Measurements from ENCODE around the gene SIGLEC11. TPM values are rescaled to one million over a fixed set of nuclear protein-coding genes. Genes with fewer than 3 reads are reported as not detected.

The SIGLEC11 gene
- total and polyA plus RNA-seq, 2 donors (not counting 3 experiments of a cell fraction or from before 2014, with no cell fraction given): not detected

DNA sequence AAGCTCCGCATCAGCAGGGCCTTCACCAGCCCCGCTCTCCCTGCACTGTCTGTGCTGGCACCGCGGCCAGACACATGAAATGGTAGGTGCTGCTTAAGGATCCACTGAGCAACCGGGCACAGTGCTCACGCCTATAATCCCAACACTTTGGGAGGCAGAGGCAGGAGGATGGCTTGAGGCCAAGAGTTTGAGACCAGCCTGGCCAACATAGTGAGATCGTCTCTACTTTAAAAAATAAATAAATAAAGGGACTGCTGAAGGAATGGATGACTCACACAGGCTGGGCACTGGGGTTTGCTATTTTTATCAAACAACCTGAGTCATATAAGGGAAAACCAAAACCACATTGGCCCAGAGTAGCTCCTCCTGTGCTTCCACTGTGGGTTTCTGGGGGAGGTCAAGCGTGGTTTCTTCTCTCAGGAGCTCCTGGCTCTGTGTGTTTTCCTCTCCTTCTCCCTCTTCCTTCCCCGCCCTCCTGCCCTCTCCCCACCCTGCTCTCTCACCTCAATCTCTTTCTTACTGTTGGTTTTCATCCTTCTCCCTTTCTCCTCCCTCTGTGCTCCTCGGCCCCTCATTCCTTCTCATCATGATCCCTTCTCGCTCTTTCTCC, 42.9 kb upstream of the SIGLEC11 start:
- H3K4me1 ChIP-seq (ENCODE audit: control insufficient read depth, extremely low read depth, insufficient read depth, low read length): peaks cover 8% of the 10 kb centered on the region
- DNase-seq (ENCODE audit: low read depth, low spot score) (peak; percentile 66), FAIRE-seq (peak; percentile 99)
- no peaks in the 10 kb centered on the region for H3K27me3 ChIP-seq (ENCODE audit: control insufficient read depth in 2 of 2, insufficient read depth in 2 of 2, low read length in 2 of 2)
- ChIA-PET CTCF (interaction anchor here (0.9 to 1.3 kb wide), 2 partner anchors 17 to 22 kb away, joined by 3 to 4 read pairs; partner anchors contain the start of genes VRK3 and ZNF473), POLR2A (no interaction called here)
- dilution Hi-C loops (cut with MboI; ENCODE audit: extremely low pct_ligation_motif_present, low sequenced_read_pairs): no loop called here
- no peaks in the 10 kb centered on the region for H3K79me2 ChIP-seq (ENCODE audit: control insufficient read depth, insufficient read depth, low read length)
- TF ChIP-seq JUN (IDR thresholded peaks at IDR 0.05; ENCODE audit: borderline replicate concordance, insufficient read depth, insufficient read length, low read depth) (peak; percentile 66), FOS (IDR thresholded peaks at IDR 0.05; ENCODE audit: borderline replicate concordance, insufficient read depth, low read length) (peak; percentile 89), POLR2A (IDR thresholded peaks at IDR 0.05; ENCODE audit: low read depth, low read length) (no peak), POLR2AphosphoS5 (IDR thresholded peaks at IDR 0.05; ENCODE audit: insufficient read depth, low read depth, low read length) (peak; percentile 52)
- TF ChIP-seq, protein P1, sequence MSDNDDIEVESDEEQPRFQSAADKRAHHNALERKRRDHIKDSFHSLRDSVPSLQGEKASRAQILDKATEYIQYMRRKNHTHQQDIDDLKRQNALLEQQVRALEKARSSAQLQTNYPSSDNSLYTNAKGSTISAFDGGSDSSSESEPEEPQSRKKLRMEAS (IDR thresholded peaks at IDR 0.05; ENCODE audit: insufficient read depth, insufficient read length): no peak
- H2AFZ ChIP-seq (ENCODE audit: low read depth, low read length): no peak overlapping the region
- no peaks in the 10 kb centered on the region for H4K20me1 ChIP-seq (replicated peaks; ENCODE audit: control insufficient read depth, extremely low read depth, insufficient read depth, low read length)
- peak overlapping the region; percentile 50 for H3K27ac ChIP-seq (ENCODE audit: insufficient read depth, low read depth, low read length)
- no peaks in the 10 kb centered on the region for H3K9me1 ChIP-seq (replicated peaks; ENCODE audit: control insufficient read depth, extremely low read depth, insufficient read depth, low read length)
- no TSS peak for BruUV-seq (replicated peaks)
- H3K36me3 ChIP-seq (ENCODE audit: control insufficient read depth in 2 of 2, extremely low read depth in 1 of 2, insufficient read depth in 2 of 2, low read length in 2 of 2): peaks cover 4 to 66% of the 10 kb centered on the region in 2 experiments
- H3K9ac ChIP-seq (replicated peaks; ENCODE audit: extremely low read depth, insufficient read depth, low read length): no peak overlapping the region
- intact Hi-C loops (cut with micrococcal nuclease): no loop called here
- H3K4me3 ChIP-seq (replicated peaks in 1 of 3; ENCODE audit: insufficient read depth in 1 of 3, low read depth in 1 of 3, low read length in 3 of 3): no peak overlapping the region
- H3K9me3 ChIP-seq (replicated peaks; ENCODE audit: control insufficient read depth, insufficient read depth, low read length): no peaks in the 10 kb centered on the region
- H3K4me2 ChIP-seq (ENCODE audit: insufficient read depth, low read length): peak overlapping the region; percentile 28

DNA sequence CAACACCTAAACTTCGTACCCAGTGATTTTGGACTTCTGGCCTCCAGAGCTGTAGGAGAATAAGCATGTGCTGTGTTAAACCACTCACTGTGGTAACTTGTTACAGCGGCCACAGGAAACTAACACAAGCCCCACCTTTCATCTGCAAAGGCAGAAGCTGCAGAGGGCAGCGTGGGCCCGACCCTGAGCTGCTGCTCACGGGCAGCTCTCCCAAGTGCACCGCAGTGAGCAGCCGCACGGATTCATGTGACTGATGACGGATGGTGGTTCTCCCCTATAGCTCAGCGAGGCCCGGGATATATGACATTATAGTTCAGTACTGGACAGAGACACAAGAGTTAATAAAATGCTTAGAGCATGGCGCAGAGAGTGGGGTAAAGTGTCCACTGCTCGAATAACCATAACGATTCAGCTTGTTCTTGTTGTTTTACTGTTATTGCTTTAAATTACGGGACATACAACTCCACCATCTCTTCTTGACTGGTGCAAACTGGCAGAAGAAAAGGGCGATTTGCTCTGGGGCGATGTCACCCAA, 42.3 kb upstream of the SIGLEC11 start:
- H3K4me2 ChIP-seq (ENCODE audit: insufficient read depth, low read length): no peak overlapping the region
- H3K4me1 ChIP-seq (ENCODE audit: control insufficient read depth, extremely low read depth, insufficient read depth, low read length): peaks cover 8% of the 10 kb centered on the region
- dilution Hi-C loops (cut with MboI; ENCODE audit: extremely low pct_ligation_motif_present, low sequenced_read_pairs) (no loop called here), intact Hi-C loops (cut with micrococcal nuclease) (no loop called here)
- no peaks in the 10 kb centered on the region for H4K20me1 ChIP-seq (replicated peaks; ENCODE audit: control insufficient read depth, extremely low read depth, insufficient read depth, low read length)
- no peaks in the 10 kb centered on the region for H3K9me1 ChIP-seq (replicated peaks; ENCODE audit: control insufficient read depth, extremely low read depth, insufficient read depth, low read length)
- DNase-seq (ENCODE audit: low read depth, low spot score) (no peak), FAIRE-seq (no peak)
- no peak overlapping the region for H3K4me3 ChIP-seq (replicated peaks in 1 of 3; ENCODE audit: insufficient read depth in 1 of 3, low read depth in 1 of 3, low read length in 3 of 3)
- H3K9ac ChIP-seq (replicated peaks; ENCODE audit: extremely low read depth, insufficient read depth, low read length): no peak overlapping the region
- no peaks in the 10 kb centered on the region for H3K27me3 ChIP-seq (ENCODE audit: control insufficient read depth in 2 of 2, insufficient read depth in 2 of 2, low read length in 2 of 2)
- peaks cover 4 to 65% of the 10 kb centered on the region in 2 experiments for H3K36me3 ChIP-seq (ENCODE audit: control insufficient read depth in 2 of 2, extremely low read depth in 1 of 2, insufficient read depth in 2 of 2, low read length in 2 of 2)
- H3K27ac ChIP-seq (ENCODE audit: insufficient read depth, low read depth, low read length): no peak overlapping the region
- no peaks in the 10 kb centered on the region for H3K9me3 ChIP-seq (replicated peaks; ENCODE audit: control insufficient read depth, insufficient read depth, low read length)
- no peak overlapping the region for H2AFZ ChIP-seq (ENCODE audit: low read depth, low read length)
- ChIA-PET CTCF (interaction anchor here (0.9 to 1.3 kb wide), 2 partner anchors 17 to 22 kb away, joined by 3 to 4 read pairs; partner anchors contain the start of genes VRK3 and ZNF473), POLR2A (no interaction called here)
- TF ChIP-seq EZH2 (IDR thresholded peaks at IDR 0.05; ENCODE audit: borderline replicate concordance, low read depth, low read length, severe bottlenecking) (no peak), FOS (IDR thresholded peaks at IDR 0.05; ENCODE audit: borderline replicate concordance, insufficient read depth, low read length) (no peak), JUN (IDR thresholded peaks at IDR 0.05; ENCODE audit: borderline replicate concordance, insufficient read depth, insufficient read length, low read depth) (no peak), POLR2AphosphoS5 (IDR thresholded peaks at IDR 0.05; ENCODE audit: insufficient read depth, low read depth, low read length) (no peak), POLR2A (IDR thresholded peaks at IDR 0.05; ENCODE audit: low read depth, low read length) (no peak), MYC (IDR thresholded peaks at IDR 0.05; ENCODE audit: low read depth, low read length) (no peak), GATA2 (IDR thresholded peaks at IDR 0.05; ENCODE audit: insufficient read depth, insufficient read length, low read depth, low read length) (no peak)
- TF ChIP-seq, protein P1 (IDR thresholded peaks at IDR 0.05; ENCODE audit: insufficient read depth, insufficient read length): no peak
- TF ChIP-seq, protein P2, sequence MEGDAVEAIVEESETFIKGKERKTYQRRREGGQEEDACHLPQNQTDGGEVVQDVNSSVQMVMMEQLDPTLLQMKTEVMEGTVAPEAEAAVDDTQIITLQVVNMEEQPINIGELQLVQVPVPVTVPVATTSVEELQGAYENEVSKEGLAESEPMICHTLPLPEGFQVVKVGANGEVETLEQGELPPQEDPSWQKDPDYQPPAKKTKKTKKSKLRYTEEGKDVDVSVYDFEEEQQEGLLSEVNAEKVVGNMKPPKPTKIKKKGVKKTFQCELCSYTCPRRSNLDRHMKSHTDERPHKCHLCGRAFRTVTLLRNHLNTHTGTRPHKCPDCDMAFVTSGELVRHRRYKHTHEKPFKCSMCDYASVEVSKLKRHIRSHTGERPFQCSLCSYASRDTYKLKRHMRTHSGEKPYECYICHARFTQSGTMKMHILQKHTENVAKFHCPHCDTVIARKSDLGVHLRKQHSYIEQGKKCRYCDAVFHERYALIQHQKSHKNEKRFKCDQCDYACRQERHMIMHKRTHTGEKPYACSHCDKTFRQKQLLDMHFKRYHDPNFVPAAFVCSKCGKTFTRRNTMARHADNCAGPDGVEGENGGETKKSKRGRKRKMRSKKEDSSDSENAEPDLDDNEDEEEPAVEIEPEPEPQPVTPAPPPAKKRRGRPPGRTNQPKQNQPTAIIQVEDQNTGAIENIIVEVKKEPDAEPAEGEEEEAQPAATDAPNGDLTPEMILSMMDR (IDR thresholded peaks at IDR 0.05; ENCODE audit: extremely low read depth in 1 of 2, insufficient read depth in 1 of 2, low read depth in 1 of 2, low read length in 2 of 2): no peak
- no TSS peak for BruUV-seq (replicated peaks)
- H3K79me2 ChIP-seq (ENCODE audit: control insufficient read depth, insufficient read depth, low read length): no peaks in the 10 kb centered on the region

Measured in endothelial cell of umbilical vein (primary cell).